Fibroblast of skin of left quadriceps (primary cell): ENCODE data around the gene KIAA1143.

ENCODE experiments used
- DNase-seq, 2 experiments: peaks; one replicate each; pipeline ENCODE4 v3.0.0-alpha.2; 2013; ENCODE audit warnings: low read depth in 2 of 2

The KIAA1143 gene

DNA sequence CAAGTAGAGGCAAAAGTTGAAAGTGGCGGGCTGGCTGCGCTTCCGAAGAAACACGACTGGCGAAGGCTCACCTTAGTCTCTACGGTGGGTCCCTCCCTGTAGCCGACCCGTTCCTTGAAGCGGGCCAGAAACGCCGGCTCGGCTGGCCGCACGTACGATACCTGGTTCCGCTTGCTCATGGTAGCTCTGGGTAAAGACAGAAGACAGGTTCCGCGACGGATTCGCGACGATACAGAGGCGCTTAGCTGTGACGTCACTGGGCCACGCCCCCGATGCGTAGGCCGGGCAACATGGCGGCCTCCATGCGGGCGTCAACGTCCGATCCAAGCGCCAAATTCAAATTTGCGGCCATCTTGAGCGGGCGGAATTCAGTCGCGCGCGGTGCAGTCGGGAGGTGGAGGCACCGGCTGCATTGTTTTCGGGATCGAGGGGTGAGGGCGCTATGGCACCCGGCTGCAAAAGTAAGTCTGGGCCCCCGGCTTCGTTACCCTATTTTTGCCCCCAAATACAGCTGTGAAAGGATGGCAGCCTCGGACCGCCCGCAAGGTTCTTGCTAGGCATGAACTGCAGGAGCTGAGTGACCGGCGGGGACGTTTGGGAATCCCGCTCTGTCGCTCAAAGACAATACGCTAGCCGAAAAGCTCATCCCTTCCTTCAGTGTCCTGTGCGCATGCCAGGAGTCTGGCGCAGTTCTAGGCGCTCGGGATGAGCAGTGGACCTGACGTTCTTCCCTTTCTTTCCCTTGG, at the start of gene KIAA1143, which contains the start of gene KIF15:
TSS of gene KIAA1143 (minus strand) at position 196 of the 746 bp plus-strand sequence. CDS start at position 179, 17 bp downstream.
TSS of gene KIF15 (plus strand) at position 371 of the 746 bp plus-strand sequence. CDS start at position 443, 72 bp downstream.
- DNase-seq: peak; percentile 88

DNA sequence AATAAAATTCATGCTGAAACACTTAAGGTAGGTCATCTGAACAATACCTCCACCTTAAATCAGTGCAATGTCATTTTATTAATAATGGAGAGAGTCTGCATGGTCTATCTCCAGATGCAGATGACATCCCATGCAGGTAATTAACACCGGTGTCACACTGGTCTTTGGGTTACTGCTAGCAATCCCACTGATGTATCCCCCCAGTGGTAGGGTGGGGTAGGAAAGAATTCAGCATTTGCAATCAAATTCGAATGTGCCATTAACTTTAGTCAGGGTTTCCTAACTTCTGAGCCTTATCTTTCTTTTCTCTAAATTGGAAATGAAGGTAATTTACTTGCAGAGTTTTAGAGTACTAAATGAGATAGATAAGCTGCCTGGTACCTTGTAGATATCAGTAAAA, 44.5 kb upstream of the KIAA1143 start:
- no peak for DNase-seq

DNA sequence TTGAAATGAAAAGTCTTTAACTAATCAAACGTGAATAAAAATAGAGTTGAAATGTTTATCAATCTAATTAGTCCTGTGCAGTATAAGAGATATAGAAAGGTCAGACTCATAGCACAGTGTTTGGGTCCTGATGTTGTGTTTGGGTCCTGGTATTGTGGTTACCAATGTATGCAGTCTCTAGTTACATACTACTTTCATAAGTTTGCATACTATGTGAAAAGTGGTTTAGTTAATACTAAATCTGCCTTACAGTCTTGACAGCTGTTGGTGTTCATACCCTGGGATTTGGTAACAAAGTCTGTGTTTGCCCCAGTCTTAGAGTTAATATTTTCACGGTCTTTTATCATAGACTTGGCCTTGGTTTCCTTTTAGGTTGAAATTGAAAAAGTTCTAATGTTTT, 41.9 kb upstream of the KIAA1143 start:
- DNase-seq: no peak

DNA sequence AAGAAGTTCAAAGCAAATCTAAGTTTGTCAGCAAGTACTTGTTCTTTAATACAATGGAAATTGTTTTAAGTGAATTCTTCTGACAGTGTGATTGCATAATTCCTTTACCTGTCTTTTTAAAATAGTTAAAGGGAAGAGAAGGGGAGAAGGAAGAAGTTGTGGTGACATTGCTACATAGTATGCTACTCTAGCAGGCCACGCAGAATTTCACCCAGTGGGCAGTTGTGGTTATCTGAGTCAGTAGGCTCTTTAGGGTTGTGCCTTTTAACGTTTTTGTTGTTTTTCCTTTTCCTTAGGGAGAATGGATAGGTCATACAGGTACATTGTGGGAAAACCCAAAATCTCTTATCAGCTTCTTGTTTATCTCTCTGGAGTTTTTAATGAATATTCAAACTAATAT, 40.6 kb upstream of the KIAA1143 start:
- no peak for DNase-seq

DNA sequence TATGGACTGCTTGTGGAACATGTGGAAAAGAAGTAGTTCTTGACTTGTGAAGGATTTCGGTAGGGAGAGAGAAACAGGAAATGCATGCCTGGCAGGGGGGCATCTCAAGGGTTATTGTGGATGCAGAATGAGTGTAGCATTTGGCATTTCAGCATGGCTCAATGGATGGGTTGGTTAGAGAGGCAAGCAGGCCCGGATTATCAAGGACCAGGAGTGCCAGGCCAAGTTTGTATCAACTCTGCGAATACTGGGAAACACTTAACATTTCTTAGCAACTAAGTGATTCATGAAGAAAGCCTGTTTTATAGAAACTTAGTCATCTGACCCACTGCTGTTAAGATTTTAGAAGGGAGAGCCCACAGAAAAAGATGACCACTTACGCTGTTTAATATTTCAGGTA, 33.8 kb upstream of the KIAA1143 start:
- DNase-seq: no peak

DNA sequence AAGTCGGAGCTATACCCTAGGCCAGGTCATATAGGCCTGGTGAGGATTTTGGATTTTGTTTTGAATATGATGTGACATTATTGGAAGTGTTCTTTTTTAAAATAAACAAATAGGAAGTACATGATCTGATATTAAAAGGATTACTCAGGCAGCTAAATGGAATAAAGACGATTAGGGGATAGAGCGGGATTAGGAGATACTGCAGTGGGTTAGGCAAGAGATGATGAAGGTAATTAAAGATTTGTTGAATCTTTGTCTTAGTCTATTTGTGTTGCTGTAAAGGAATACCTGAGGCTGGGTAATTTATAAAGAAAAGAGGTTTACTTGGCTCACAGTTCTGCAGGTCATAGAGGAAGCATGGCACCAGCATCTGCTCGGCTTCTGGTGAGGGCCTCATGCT, 21.5 kb upstream of the KIAA1143 start:
- DNase-seq: no peak

DNA sequence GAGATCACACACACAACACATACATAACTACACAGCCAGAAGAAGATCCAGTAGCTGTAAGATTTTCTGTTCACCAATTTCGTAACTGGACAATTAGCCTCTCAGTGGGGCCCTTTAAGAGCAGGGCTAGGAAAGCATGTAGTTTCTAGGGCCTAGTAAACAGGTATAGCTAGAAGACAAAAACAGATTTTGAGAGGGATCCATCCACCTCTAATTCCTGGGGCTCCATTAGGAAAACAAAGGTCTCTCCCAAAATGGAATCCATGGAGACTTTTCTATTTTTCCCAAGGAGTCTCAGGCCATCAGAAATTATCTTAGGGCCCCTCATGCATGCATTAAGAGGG, 10.7 kb upstream of the KIAA1143 start:
- no peak for DNase-seq

DNA sequence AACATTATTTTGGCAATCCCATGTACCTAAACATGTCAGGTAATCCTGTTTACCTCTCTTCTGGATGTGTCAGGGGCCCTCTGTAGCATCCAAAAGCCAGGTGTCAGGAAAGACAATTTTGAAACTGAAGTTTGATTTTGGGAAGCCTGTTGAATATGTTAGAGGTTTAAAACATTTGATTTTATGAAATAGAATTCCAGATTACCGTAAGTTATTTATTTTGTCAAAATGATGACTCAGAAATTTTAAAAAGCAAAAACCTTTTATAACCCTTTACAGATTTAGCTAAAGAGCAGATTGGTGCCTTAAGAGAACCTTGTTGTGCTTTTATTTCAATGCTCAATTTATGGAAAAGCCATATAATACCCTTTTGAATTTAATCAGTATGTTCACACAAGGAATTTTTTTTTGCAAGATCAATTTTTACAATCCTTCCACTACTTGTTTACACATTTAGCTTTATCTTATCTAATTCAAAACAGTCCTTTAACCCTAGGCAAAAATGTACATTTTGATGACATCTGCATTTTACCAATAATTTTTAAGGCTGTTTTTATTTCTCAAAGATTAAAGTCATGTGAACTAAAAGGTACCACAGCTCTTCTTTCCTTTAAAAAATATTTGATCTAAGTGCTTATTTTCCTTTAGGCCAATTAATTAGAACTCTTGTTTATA, 10.1 kb upstream of the KIAA1143 start:
- no peak for DNase-seq

DNA sequence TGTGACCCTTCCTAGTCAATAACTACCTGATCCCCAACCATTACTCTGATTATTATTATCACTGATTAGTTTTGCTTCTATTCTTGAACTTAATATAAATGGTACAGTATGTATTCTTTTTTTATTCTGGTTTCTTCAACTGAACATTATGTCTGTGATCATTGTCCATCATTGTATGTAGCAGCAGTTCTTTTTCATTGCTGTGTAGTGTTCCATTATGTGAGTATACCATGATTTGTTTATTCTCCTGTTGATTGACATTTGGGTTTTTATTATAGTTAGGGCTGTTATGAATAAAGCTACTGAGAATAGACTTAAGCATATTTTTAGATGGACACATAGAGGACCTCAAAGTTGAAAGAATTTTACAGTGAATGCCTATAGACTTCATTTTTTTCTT, 2.8 kb upstream of the KIAA1143 start:
- DNase-seq: no peak

DNA sequence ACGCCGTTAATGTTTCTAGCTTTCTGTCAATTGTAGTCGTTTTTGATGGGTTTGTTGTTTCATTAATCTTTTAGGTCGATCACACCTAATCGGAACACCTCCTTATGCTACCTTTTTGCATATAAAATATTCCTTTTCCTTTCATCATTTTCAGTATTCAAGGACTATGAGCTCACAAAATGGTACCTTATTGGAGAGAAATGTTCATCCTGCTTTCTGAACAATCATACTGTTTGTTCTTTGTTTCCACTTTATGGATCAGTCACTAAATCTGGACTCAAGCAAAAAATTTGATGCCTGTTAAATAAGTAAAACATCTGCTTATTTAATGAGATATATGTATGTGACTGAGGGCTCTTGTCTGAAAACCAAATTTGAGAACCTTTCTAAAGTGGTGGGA, 1.3 kb upstream of the KIAA1143 start:
- no peak for DNase-seq

DNA sequence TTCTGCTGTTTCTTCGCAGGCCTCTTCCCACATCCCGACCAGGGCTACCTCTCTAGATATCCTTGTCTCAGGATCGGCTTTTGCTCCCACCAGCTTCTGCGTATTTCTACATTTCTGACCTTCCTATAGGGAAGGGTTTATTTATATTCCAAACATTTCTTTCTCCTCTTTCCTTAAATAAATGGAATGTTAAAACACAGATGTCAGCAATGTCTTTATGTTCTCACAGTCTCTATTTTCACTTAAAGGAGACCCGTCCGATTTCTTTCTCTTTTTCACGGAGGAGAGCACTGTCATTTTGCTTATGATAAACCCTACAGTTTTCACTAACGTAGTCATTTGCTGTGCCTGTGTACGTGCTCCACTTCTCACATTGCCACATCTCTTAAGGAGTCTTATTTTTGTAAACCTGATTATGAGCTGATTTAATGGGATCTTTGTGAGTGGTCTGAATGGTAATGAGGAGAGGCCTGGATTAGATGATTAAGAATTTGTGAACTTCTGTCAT, 805 bp upstream of the KIAA1143 start:
- no peak for DNase-seq

DNA sequence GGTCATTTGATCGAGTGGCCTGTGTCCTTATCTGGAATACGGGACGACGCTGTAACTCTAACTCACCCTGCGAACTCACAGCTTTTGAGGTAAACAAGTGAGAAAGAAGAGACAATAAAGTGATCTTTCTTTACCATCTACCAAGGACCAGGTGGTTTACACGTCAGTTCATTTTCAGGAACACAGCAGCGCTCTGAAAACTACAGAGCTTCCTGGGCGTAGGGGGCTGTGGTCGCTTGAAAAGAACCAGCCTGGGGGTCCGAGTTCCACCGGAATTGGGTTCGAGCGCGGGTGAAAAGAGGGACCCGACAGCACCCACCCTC, 357 bp downstream of the KIAA1143 start:
- no peak for DNase-seq

DNA sequence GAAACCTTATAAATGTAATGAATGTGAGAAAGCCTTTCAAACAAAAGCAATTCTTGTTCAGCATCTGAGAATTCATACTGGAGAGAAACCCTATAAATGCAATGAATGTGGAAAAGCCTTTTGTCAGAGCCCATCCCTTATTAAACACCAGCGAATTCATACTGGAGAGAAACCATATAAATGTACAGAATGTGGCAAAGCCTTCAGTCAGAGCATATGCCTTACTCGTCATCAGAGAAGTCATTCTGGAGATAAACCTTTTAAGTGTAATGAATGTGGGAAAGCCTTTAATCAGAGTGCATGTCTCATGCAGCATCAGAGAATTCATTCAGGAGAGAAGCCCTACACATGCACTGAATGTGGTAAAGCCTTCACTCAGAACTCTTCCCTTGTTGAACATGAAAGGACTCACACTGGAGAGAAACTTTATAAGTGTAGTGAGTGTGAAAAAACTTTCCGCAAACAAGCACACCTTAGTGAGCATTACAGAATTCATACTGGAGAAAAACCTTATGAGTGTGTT, 26.7 kb downstream of the KIAA1143 start:
- DNase-seq: no peak

DNA sequence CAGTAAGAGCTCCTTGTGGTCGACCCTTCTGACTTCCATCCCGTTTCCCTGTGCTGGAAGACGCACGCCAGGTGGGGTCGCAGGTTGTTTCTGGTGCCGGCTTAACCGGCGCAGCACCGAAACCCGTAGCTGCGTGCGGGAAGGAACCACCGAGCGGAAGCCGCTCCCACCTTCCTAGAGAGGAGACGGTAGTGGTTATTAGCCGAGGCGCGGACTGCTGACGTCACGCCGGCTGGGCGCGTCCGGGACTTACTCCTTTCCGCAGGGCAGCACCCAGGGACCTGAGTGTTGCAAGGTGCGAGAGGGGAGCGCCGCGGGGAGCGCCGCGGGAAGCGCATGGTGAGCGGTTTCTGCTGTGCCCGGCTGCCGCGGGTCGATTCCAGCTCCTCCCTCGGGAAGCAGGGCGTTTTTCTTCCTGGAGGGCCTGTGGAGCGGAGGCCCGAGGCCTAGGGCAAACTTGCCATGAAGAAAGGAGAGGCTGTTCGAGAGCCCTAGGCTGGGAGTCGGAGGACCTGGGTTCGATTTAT, 32.0 kb downstream of the KIAA1143 start, which contains the start of gene ZNF501:
TSS of gene ZNF501 (plus strand) at position 252 of the 527 bp plus-strand sequence. CDS start 4,787 bp downstream, outside the sequence.
- DNase-seq: peak; percentile 78 to 84

DNA sequence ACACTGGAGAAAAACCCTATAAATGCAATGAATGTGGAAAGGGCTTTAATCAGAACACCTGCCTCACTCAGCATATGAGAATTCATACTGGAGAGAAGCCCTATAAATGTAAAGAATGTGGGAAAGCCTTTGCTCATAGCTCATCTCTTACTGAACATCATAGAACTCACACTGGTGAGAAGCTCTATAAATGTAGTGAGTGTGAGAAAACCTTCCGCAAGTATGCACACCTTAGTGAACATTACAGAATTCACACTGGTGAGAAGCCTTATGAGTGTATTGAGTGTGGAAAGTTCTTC, 39.4 kb downstream of the KIAA1143 start:
- no peak for DNase-seq

DNA sequence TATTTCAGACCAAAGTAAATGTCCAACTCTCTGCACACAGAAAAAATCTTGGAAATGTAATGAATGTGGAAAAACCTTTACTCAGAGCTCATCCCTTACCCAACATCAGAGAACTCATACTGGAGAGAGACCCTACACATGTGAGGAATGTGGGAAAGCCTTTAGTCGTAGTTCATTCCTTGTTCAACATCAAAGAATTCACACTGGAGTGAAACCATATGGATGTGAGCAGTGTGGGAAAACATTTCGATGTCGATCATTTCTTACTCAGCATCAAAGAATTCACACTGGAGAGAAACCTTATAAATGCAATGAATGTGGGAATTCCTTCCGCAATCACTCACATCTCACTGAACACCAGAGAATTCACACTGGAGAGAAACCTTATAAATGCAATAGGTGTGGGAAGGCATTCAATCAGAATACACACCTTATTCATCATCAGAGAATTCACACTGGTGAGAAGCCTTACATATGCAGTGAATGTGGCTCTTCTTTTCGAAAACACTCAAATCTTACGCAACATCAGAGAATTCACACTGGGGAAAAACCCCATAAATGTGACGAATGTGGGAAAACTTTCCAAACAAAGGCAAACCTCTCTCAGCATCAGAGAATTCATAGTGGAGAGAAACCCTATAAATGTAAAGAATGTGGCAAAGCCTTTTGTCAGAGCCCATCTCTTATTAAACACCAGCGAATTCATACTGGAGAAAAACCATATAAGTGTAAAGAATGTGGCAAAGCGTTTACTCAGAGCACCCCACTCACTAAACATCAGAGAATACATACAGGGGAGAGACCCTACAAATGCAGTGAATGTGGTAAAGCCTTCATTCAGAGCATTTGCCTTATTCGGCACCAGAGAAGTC, 40.0 kb downstream of the KIAA1143 start:
- DNase-seq: no peak

DNA sequence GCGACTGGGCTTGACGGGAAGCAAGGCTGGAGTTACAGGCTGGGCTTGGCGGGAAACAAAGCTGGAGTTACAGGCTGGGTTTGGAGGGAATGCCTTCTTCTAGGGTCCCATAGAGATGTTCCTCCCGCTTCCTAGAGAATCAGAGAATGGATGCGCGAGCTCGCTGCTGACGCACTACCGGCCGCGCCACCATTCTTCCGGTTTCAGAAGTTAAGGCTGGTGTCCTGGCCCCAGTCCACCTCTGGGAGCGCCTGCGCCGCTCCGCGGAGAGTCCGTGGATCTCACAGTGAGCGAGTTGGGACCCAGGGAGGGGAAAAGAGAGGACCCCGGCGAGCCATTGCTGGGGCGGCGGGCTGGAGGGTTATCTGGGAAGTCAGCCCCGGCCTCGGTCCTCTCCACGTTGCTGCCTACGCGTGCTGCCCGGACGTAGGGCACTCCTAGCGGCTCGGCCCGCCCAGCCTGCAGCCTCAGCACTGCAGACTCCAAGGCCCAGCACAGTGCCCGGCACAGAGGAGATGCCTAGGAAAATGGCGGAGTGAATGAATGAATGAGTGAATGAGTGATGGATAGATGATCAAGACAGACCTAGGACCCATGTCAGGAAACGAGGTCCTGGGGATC, 48.9 kb downstream of the KIAA1143 start, which contains the start of gene ZNF502:
TSS of gene ZNF502 (plus strand) at position 206 of the 621 bp plus-strand sequence. CDS start 7,602 bp downstream, outside the sequence.
- peak; percentile 77 to 78 for DNase-seq
